GM11168 (cell line): ENCODE measurements around the gene CCDC188.

Experiments used
- in situ Hi-C: fragments of 300-500 bp; cut with MboI; formaldehyde crosslinking; loops from one replicate; pipeline ENCODE4 v1.12.0; 2022; ENCODE audit warnings: low sequenced_read_pairs; ENCODE audit not compliant: unreplicated experiment

The CCDC188 gene

GRCh38 chr22:20111689-20112622, 38.9 kb downstream of the CCDC188 start:
- in situ Hi-C loops, result no loop called here

GRCh38 chr22:20111045-20111688, 39.7 kb downstream of the CCDC188 start:
- in situ Hi-C loops, result no loop called here

- in situ Hi-C loops, result no loop called here
Observed at GRCh38 chr22:20110359-20110985, 40.4 kb downstream of the CCDC188 start.

GRCh38 chr22:20109411-20110358, 41.2 kb downstream of the CCDC188 start:
- in situ Hi-C loops, result no loop called here

- in situ Hi-C loops, result no loop called here
Observed at GRCh38 chr22:20108757-20109230, 42.1 kb downstream of the CCDC188 start.

- in situ Hi-C loops, result no loop called here
Observed at GRCh38 chr22:20107951-20108756, 42.7 kb downstream of the CCDC188 start.

- in situ Hi-C loops, result no loop called here
Observed at GRCh38 chr22:20107471-20107901, 43.4 kb downstream of the CCDC188 start.

GRCh38 chr22:20106849-20107237, 44.0 kb downstream of the CCDC188 start:
- in situ Hi-C loops, result no loop called here

- in situ Hi-C loops, result no loop called here
Observed at GRCh38 chr22:20106205-20106848, 44.5 kb downstream of the CCDC188 start.

GRCh38 chr22:20105456-20106204, 45.2 kb downstream of the CCDC188 start:
- in situ Hi-C loops, result no loop called here

GRCh38 chr22:20102203-20102780, 48.6 kb downstream of the CCDC188 start:
- in situ Hi-C loops, result no loop called here

- in situ Hi-C loops, result no loop called here
Observed at GRCh38 chr22:20101638-20102037, 49.2 kb downstream of the CCDC188 start.

GRCh38 chr22:20099099-20099711, 51.6 kb downstream of the CCDC188 start:
- in situ Hi-C loops, result no loop called here
